H9 (cell line): ENCODE measurements around the gene PRUNE2. TPM values are rescaled to one million over a fixed set of nuclear protein-coding genes. Genes with fewer than 3 reads are reported as not detected.

Source experiments
- DNase-seq: peaks from one replicate; pipeline ENCODE4 v3.0.0-alpha.2; 2017
- H2AFZ ChIP-seq: one replicate; pipeline ENCODE4 v1.6.1; 2013; ENCODE audit warnings: mild to moderate bottlenecking, low read length, control low read depth, moderate library complexity
- H2AK5ac ChIP-seq: 2 replicates; pipeline ENCODE4 v1.6.1; 2013; ENCODE audit warnings: low read length, control low read depth, mixed read lengths; ENCODE audit not compliant: insufficient read length
- H2BK120ac ChIP-seq: one replicate; pipeline ENCODE4 v1.6.1; 2013; ENCODE audit warnings: low read depth, mild to moderate bottlenecking, low read length, control low read depth, inconsistent platforms; ENCODE audit not compliant: poor library complexity, severe bottlenecking
- H2BK12ac ChIP-seq: 2 replicates; pipeline ENCODE4 v1.6.1; 2013; ENCODE audit warnings: low read length, control low read depth, mixed read lengths, low read depth; ENCODE audit not compliant: insufficient read length
- H2BK15ac ChIP-seq: 2 replicates; pipeline ENCODE4 v1.6.1; 2013; ENCODE audit warnings: low read depth, low read length, control low read depth
- H2BK20ac ChIP-seq: one replicate; pipeline ENCODE4 v1.6.1; 2013; ENCODE audit warnings: low read depth, mild to moderate bottlenecking, low read length, control low read depth, inconsistent platforms; ENCODE audit not compliant: poor library complexity, severe bottlenecking
- H2BK5ac ChIP-seq: 2 replicates; pipeline ENCODE4 v1.6.1; 2013; ENCODE audit warnings: low read length, control low read depth, mixed read lengths; ENCODE audit not compliant: insufficient read length
- H3K14ac ChIP-seq: 2 replicates; pipeline ENCODE4 v1.6.1; 2013; ENCODE audit warnings: low read length, control low read depth; ENCODE audit not compliant: insufficient read depth
- H3K18ac ChIP-seq: 2 replicates; pipeline ENCODE4 v1.6.1; 2013; ENCODE audit warnings: low read depth, mild to moderate bottlenecking, mixed read lengths, low read length, control low read depth; ENCODE audit not compliant: insufficient read length
- H3K23ac ChIP-seq: 2 replicates; pipeline ENCODE4 v1.6.1; 2013; ENCODE audit warnings: low read length, control low read depth, mixed read lengths, low read depth; ENCODE audit not compliant: insufficient read length
- H3K23me2 ChIP-seq: 2 replicates; pipeline ENCODE4 v1.6.1; 2013; ENCODE audit warnings: low read depth, mild to moderate bottlenecking, mixed read lengths, low read length, control low read depth; ENCODE audit not compliant: insufficient read length, poor library complexity, severe bottlenecking
- H3K27ac ChIP-seq: 2 replicates; pipeline ENCODE4 v1.5.1; 2013; ENCODE audit warnings: low read length, control low read depth, mixed read lengths, low read depth; ENCODE audit not compliant: insufficient read length
- H3K27me3 ChIP-seq: 2 replicates; pipeline ENCODE4 v1.6.1; 2013; ENCODE audit warnings: low read length, control low read depth, inconsistent platforms; ENCODE audit not compliant: insufficient read depth
- H3K4ac ChIP-seq: 2 replicates; pipeline ENCODE4 v1.6.1; 2013; ENCODE audit warnings: low read depth, mild to moderate bottlenecking, control low read depth, inconsistent platforms, low read length, moderate library complexity
- H3K4me1 ChIP-seq: 2 replicates; pipeline ENCODE4 v1.6.1; 2013; ENCODE audit warnings: low read length, control low read depth, inconsistent platforms; ENCODE audit not compliant: insufficient read depth
- H3K4me2 ChIP-seq: 2 replicates; pipeline ENCODE4 v1.6.1; 2013; ENCODE audit warnings: low read length, control low read depth, mixed read lengths; ENCODE audit not compliant: insufficient read length, insufficient read depth
- H3K56ac ChIP-seq: 2 replicates; pipeline ENCODE4 v1.6.1; 2013; ENCODE audit warnings: low read depth, mild to moderate bottlenecking, mixed read lengths, low read length, control low read depth; ENCODE audit not compliant: insufficient read length
- H3K79me1 ChIP-seq: 2 replicates; pipeline ENCODE4 v1.6.1; 2013; ENCODE audit warnings: low read depth, mild to moderate bottlenecking, moderate library complexity, low read length, control low read depth, inconsistent platforms; ENCODE audit not compliant: insufficient read depth, poor library complexity, severe bottlenecking
- H3K79me2 ChIP-seq: 2 replicates; pipeline ENCODE4 v1.6.1; 2013; ENCODE audit warnings: low read length, control low read depth, inconsistent platforms; ENCODE audit not compliant: insufficient read depth
- H3K9ac ChIP-seq: 2 replicates; pipeline ENCODE4 v1.6.1; 2013; ENCODE audit warnings: low read length, control low read depth, mixed read lengths; ENCODE audit not compliant: insufficient read length; ENCODE audit errors: extremely low read depth
- H3K9me3 ChIP-seq: one replicate; pipeline ENCODE4 v1.6.1; 2013; ENCODE audit warnings: low read depth, low read length, inconsistent platforms; ENCODE audit not compliant: control insufficient read depth
- H3T11ph ChIP-seq: one replicate; pipeline ENCODE4 v1.6.1; 2013; ENCODE audit warnings: mild to moderate bottlenecking, low read length, control low read depth, inconsistent platforms
- H4K20me1 ChIP-seq: one replicate; pipeline ENCODE4 v1.6.1; 2013; ENCODE audit not compliant: control insufficient read depth, insufficient read length, insufficient read depth
- H4K5ac ChIP-seq: 2 replicates; pipeline ENCODE4 v1.6.1; 2013; ENCODE audit warnings: low read depth, mild to moderate bottlenecking, mixed read lengths, low read length, control low read depth; ENCODE audit not compliant: insufficient read length
- H4K8ac ChIP-seq: replicated peaks from 2 replicates; pipeline ENCODE4 v1.6.1; 2013; ENCODE audit warnings: low read length, control low read depth, mixed read lengths, low read depth; ENCODE audit not compliant: insufficient read length
- H4K91ac ChIP-seq: 2 replicates; pipeline ENCODE4 v1.6.1; 2013; ENCODE audit warnings: low read depth, mild to moderate bottlenecking, moderate library complexity, mixed read lengths, low read length, control low read depth; ENCODE audit not compliant: insufficient read length
- H3K27ac Mint-ChIP-seq, 3 experiments: 2 replicates in 2 of 3; 3 replicates in 1 of 3; pipeline ENCODE4 v1.8.0; 2020 to 2021; ENCODE audit warnings: mixed read lengths in 3 of 3, mild to moderate bottlenecking in 1 of 3, moderate library complexity in 1 of 3
- H3K27me3 Mint-ChIP-seq: 2 replicates; pipeline ENCODE4 v1.8.0; 2021; ENCODE audit warnings: low read depth, mild to moderate bottlenecking, moderate library complexity, mixed read lengths
- H3K36me3 Mint-ChIP-seq, 3 experiments: 2 replicates in 2 of 3; 3 replicates in 1 of 3; pipeline ENCODE4 v1.8.0; 2020 to 2021; ENCODE audit warnings: low read depth in 3 of 3, mixed read lengths in 3 of 3; ENCODE audit not compliant: insufficient read depth in 1 of 3
- H3K4me1 Mint-ChIP-seq, 2 experiments: 2 replicates each; pipeline ENCODE4 v1.8.0; 2020; ENCODE audit warnings: mixed read lengths in 2 of 2
- H3K4me3 Mint-ChIP-seq, 2 experiments: 2 replicates in 1 of 2; 3 replicates in 1 of 2; pipeline ENCODE4 v1.8.0; 2020 to 2021; ENCODE audit warnings: mild to moderate bottlenecking in 2 of 2, mixed read lengths in 2 of 2, moderate library complexity in 1 of 2
- H3K9me3 Mint-ChIP-seq, 2 experiments: 2 replicates in 1 of 2; 3 replicates in 1 of 2; pipeline ENCODE4 v1.8.0; 2020; ENCODE audit warnings: mild to moderate bottlenecking in 2 of 2, mixed read lengths in 2 of 2, moderate library complexity in 1 of 2
- CTCF ChIP-seq: fragments of 200-600 bp; sonication (generic); conservative IDR thresholded peaks from 3 replicates; pipeline ENCODE4 v1.8.0; 2021; ENCODE audit warnings: antibody characterized with exemption, mild to moderate bottlenecking
- WGBS: extraction: QIAGEN DNeasy Blood & Tissue Kit; methylation state at CpG from one replicate; pipeline ENCODE4 v1.1.7; 2013; ENCODE audit warnings: missing lambda C conversion rate, low lambda C conversion rate, mixed read lengths; ENCODE audit not compliant: insufficient read length; ENCODE audit errors: extremely low coverage; 5-methylcytosine and 5-hydroxymethylcytosine counted together
- total RNA-seq: library from RNA; stranded (reverse); gene quantifications from 2 replicates; pipeline ENCODE4 v1.2.1, GENCODE V29; 2021

The PRUNE2 gene
- total RNA-seq, 1 experiment from 2014 or later, result 12.1 TPM

- no peaks in the 10 kb centered on the region for H3K27me3 Mint-ChIP-seq
These were observed 344.0 kb downstream of the PRUNE2 start for GRCh38 chr9:76561900-76562299.

More at GRCh38 chr9:76561900-76562299, 344.0 kb downstream of the PRUNE2 start:
- DNase-seq, result no peak
- no peak for TF ChIP-seq CTCF
- Histone ChIP-seq H3K56ac (no peak overlapping the region), H2AFZ (no peak overlapping the region), H2BK12ac (no peak overlapping the region), H3K27me3 (no peaks in the 10 kb centered on the region), H3K23ac (no peak overlapping the region), H2AK5ac (no peak overlapping the region), H2BK120ac (no peak overlapping the region), H3K27ac (no peak overlapping the region), H3K14ac (no peak overlapping the region), H3K4me2 (no peak overlapping the region), H4K20me1 (no peaks in the 10 kb centered on the region), H4K8ac (no peak overlapping the region), H3K23me2 (no peaks in the 10 kb centered on the region), H4K91ac (no peak overlapping the region), H3K4ac (no peak overlapping the region), H4K5ac (no peak overlapping the region), H3K79me2 (no peaks in the 10 kb centered on the region), H2BK5ac (no peak overlapping the region), H2BK15ac (no peak overlapping the region), H3K9ac (no peak overlapping the region), H3T11ph (no peak overlapping the region), H3K18ac (no peak overlapping the region), H2BK20ac (no peak overlapping the region), H3K79me1 (no peaks in the 10 kb centered on the region), H3K9me3 (no peaks in the 10 kb centered on the region), H3K4me1 (no peaks in the 10 kb centered on the region)
- WGBS, result no CpG with 5 or more reads among the region's 1 CpG
- H3K4me3 Mint-ChIP-seq, result no peak overlapping the region
- H3K9me3 Mint-ChIP-seq, result peaks cover 0 to 5% of the 10 kb centered on the region in 2 experiments; a peak in 3 of 5 replicates
- H3K27ac Mint-ChIP-seq, result no peak overlapping the region; a peak in 1 of 7 replicates
- peaks cover 23 to 26% of the 10 kb centered on the region in 2 experiments for H3K4me1 Mint-ChIP-seq
- 0 out of 7 replicates have a peak, but pooled peaks cover 0 to 4% (median 0%) of the 10 kb centered on the region in 3 experiments for H3K36me3 Mint-ChIP-seq

Other genes starting within 250 kb of the PRUNE2 start
- gene PCA3, start 141.7 kb downstream of the PRUNE2 start, total RNA-seq, result not detected in 2 replicates
- 7.8 and 8.4 TPM in 2 replicates for gene FOXB2, start 113.5 kb upstream of the PRUNE2 start, total RNA-seq